GM23338 (cell line): ENCODE data around the gene HIF3A.

ENCODE experiments used
- CTCF ChIP-seq, 2 experiments: fragments of 200-600 bp in 1 of 2; sonication (generic) in 1 of 2; conservative IDR thresholded peaks; 2 replicates each; pipeline versions ENCODE4 v1.5.1 to v1.6.1; 2016 to 2017; ENCODE audit warnings: antibody characterized with exemption in 2 of 2, low read depth in 2 of 2, mild to moderate bottlenecking in 2 of 2, moderate library complexity in 1 of 2
- EZH2 ChIP-seq: fragments of 200-600 bp; sonication (generic); IDR thresholded peaks from one replicate; pipeline ENCODE4 v1.8.0; 2017; ENCODE audit warnings: antibody characterized with exemption, mild to moderate bottlenecking, low read depth; ENCODE audit not compliant: unreplicated experiment
- EZH2phosphoT487 ChIP-seq: fragments of 200-600 bp; sonication (generic); IDR thresholded peaks from one replicate; pipeline ENCODE4 v1.8.1; 2018; ENCODE audit warnings: antibody characterized with exemption; ENCODE audit not compliant: unreplicated experiment
- JUNB ChIP-seq: IDR thresholded peaks from one replicate; pipeline ENCODE4 v1.6.1; 2016; ENCODE audit warnings: antibody characterized with exemption; ENCODE audit not compliant: unreplicated experiment
- POLR2AphosphoS5 ChIP-seq: IDR thresholded peaks from 2 replicates; pipeline ENCODE4 v1.6.1; 2016; ENCODE audit warnings: antibody characterized with exemption, low read depth
- REST ChIP-seq: IDR thresholded peaks from one replicate; pipeline ENCODE4 v1.6.1; 2018; ENCODE audit warnings: antibody characterized with exemption; ENCODE audit not compliant: unreplicated experiment
- ZNF114 ChIP-seq: fragments of 250-450 bp; sonication (Bioruptor Pico); IDR thresholded peaks from 2 replicates; pipeline ENCODE4 v1.5.0; 2020; ENCODE audit warnings: mild to moderate bottlenecking, moderate library complexity
- ZNF331 ChIP-seq: fragments of 250-450 bp; sonication (Bioruptor Pico); IDR thresholded peaks from 2 replicates; pipeline ENCODE4 v1.5.0; 2020; ENCODE audit warnings: low read depth, mild to moderate bottlenecking, moderate library complexity

GRCh38 chr19:46381346-46381745 lies 84.5 kb downstream of the HIF3A start:
- TF ChIP-seq EZH2 (no peak), ZNF331 (no peak), CTCF (conservative IDR thresholded peaks at IDR 0.05; ENCODE audit: low read depth in 2 of 2) (no peak), EZH2phosphoT487 (no peak), POLR2AphosphoS5 (no peak), ZNF114 (CRISPR knock-in tag) (no peak), JUNB (no peak), REST (no peak)
